ENCODE data around the gene TBC1D14. TPM values are rescaled to one million over a fixed set of nuclear protein-coding genes. Genes with fewer than 3 reads are reported as not detected.
A peak's percentile ranks its signal among the peaks of the same experiment; 100 is the strongest.

Gene TBC1D14
- total and polyA plus RNA-seq, 9 of the 15 experiments (the other 6 are each of a cell fraction or from before 2014, with no cell fraction given), result 2.1 to 59.6 (median 44.8) TPM

DNA sequence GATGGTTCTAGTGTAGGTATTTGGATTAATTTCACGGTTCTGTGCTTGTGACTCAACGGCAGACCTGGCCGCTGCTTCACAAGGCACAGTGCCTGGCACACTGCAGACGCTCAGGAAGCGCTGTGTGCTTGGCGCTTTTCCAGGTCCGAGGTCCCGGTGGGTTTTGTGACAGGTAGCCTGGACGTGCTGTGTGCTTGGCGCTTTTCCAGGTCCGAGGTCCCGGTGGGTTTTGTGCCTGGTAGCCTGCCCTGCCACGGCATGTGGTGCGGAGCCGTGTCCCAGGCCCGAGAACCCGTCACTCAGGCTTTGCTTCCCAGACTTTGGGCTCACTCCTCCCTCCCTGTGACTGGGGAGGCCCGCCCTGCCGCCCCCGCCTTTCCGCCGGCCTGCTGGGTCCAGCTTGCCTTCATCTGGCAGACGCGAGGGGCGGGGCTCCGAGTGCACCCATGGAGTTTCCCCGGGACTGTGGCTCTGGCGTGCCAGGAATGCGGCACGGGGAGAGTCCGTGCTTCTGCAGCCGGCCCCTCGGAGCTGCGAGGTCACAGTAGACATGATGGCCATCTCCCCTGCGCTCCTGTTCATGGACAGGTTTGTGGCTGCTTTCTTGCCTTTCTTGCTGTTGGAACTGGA is 44.2 kb downstream of the TBC1D14 start (continued):
- TF ChIP-seq E2F3 (CRISPR knock-in tag; IDR thresholded peaks at IDR 0.05), result no peak
- 0 out of 2 replicates have a peak, but pooled peaks have one; percentile 19 for TF ChIP-seq KLF1 (tag; IDR thresholded peaks at IDR 0.05)
- TF ChIP-seq POLR2G (IDR thresholded peaks at IDR 0.05; ENCODE audit: low read depth, low read length), result peak; percentile 44
- TF ChIP-seq, protein P1, sequence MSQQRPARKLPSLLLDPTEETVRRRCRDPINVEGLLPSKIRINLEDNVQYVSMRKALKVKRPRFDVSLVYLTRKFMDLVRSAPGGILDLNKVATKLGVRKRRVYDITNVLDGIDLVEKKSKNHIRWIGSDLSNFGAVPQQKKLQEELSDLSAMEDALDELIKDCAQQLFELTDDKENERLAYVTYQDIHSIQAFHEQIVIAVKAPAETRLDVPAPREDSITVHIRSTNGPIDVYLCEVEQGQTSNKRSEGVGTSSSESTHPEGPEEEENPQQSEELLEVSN (IDR thresholded peaks at IDR 0.05; ENCODE audit: borderline replicate concordance in 1 of 2, extremely low read depth in 1 of 2, insufficient read depth in 1 of 2, insufficient read length in 1 of 2, low read depth in 1 of 2, low read length in 1 of 2, poor library complexity in 1 of 2, severe bottlenecking in 1 of 2), result peak; percentile 36 to 68
- TF ChIP-seq IRF1 (CRISPR knock-in tag; IDR thresholded peaks at IDR 0.05; ENCODE audit: borderline replicate concordance), result no peak
- peak; percentile 47 for TF ChIP-seq CCNT2 (IDR thresholded peaks at IDR 0.05; ENCODE audit: borderline replicate concordance, extremely low read depth, insufficient read length, low read depth, low read length)
- TF ChIP-seq, protein P2, sequence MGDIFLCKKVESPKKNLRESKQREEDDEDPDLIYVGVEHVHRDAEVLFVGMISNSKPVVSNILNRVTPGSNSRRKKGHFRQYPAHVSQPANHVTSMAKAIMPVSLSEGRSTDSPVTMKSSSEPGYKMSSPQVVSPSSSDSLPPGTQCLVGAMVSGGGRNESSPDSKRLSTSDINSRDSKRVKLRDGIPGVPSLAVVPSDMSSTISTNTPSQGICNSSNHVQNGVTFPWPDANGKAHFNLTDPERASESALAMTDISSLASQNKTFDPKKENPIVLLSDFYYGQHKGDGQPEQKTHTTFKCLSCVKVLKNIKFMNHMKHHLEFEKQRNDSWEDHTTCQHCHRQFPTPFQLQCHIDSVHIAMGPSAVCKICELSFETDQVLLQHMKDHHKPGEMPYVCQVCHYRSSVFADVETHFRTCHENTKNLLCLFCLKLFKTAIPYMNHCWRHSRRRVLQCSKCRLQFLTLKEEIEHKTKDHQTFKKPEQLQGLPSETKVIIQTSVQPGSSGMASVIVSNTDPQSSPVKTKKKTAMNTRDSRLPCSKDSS (IDR thresholded peaks at IDR 0.05; ENCODE audit: low read depth, partially characterized antibody), result no peak
- TF ChIP-seq CREM (IDR thresholded peaks at IDR 0.05; ENCODE audit: low read depth), result peak; percentile 27; the same call in 1 of the 2 replicates
- TF ChIP-seq, protein P3, sequence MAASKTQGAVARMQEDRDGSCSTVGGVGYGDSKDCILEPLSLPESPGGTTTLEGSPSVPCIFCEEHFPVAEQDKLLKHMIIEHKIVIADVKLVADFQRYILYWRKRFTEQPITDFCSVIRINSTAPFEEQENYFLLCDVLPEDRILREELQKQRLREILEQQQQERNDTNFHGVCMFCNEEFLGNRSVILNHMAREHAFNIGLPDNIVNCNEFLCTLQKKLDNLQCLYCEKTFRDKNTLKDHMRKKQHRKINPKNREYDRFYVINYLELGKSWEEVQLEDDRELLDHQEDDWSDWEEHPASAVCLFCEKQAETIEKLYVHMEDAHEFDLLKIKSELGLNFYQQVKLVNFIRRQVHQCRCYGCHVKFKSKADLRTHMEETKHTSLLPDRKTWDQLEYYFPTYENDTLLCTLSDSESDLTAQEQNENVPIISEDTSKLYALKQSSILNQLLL (CRISPR knock-in tag; IDR thresholded peaks at IDR 0.05; ENCODE audit: borderline replicate concordance), result no peak
- TF ChIP-seq PBX2 (CRISPR knock-in tag; IDR thresholded peaks at IDR 0.05; ENCODE audit: low read depth), result 0 out of 2 replicates have a peak, but pooled peaks have one; percentile 28
- no peak for TF ChIP-seq PBX2 (tag; conservative IDR thresholded peaks at IDR 0.05; ENCODE audit: low read depth)
- TF ChIP-seq MBD1 (CRISPR knock-in tag; IDR thresholded peaks at IDR 0.05), result no peak
- no peak for TF ChIP-seq FOSL1 (tag; conservative IDR thresholded peaks at IDR 0.05)
- TF ChIP-seq KLF16 (IDR thresholded peaks at IDR 0.05), result no peak
- no peak for TF ChIP-seq RBM39 (optimal IDR thresholded peaks at IDR 0.05; ENCODE audit: low read depth, low read length)

Data from K562 (cell line).